T1000 (cell line): ENCODE measurements around the gene TSLP.
A peak's percentile ranks its signal among the peaks of the same experiment; 100 is the strongest.

Experiments
- DNase-seq: peaks from one replicate; lab custom pipeline; 2025; ENCODE audit warnings: mixed read lengths; lab: John Stamatoyannopoulos, UW

The TSLP gene

DNA sequence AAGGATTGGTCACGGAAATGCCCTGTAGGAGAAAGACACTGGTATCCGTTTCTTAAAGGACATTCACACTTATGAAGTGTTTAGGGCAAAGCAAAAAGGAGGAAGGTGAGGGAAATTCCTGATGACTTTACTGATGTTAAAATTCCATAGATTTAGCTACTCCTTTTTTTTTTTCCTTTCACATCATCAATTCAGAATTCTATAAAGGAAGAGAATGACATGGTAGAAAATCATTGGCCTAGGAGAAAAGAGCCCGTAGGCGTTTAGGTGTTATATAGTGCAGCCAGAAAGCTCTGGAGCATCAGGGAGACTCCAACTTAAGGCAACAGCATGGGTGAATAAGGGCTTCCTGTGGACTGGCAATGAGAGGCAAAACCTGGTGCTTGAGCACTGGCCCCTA lies at the start of gene TSLP:
TSLP (plus strand) TSS at position 301 of the 400 bp plus-strand sequence. CDS start 178 bp downstream, outside the sequence.
- DNase-seq = no peak

DNA sequence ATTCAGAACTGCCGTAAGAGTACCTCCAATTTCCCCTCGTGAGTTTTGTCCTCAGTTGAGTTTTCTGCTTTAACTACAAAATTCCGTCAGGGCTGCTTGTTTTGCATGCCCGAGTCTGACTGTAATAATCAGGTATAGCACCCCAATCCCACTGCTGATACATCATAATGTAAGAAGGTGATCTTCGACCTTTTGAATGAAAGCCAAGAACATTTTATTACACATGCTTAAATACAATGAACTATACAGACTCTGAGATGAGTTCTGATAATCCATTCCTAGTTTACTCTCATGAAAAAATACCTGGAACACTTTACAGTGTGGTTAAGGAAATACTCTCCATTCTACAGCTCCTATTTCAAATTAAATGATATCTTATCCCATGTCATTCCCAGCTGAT lies 49.2 kb upstream of the TSLP start:
- no peak for DNase-seq

DNA sequence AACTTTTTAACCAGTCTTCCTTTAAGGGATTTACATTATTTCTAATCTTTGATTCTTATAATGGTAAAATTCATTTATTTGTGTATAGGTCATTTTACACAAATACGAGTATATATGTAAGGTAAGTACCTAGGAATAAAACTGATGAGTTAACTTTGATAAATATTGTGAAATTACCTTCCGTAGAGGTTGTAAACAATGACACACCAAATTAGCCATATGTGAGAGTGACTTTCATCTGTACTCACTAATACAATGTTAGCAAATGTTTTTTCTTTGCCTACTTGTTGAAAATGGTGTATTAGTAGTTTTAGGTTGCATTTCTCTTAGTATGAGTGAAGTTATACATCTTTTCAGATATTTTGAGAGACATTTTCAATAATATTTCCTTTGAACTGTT lies 42.6 kb upstream of the TSLP start:
- DNase-seq = no peak

DNA sequence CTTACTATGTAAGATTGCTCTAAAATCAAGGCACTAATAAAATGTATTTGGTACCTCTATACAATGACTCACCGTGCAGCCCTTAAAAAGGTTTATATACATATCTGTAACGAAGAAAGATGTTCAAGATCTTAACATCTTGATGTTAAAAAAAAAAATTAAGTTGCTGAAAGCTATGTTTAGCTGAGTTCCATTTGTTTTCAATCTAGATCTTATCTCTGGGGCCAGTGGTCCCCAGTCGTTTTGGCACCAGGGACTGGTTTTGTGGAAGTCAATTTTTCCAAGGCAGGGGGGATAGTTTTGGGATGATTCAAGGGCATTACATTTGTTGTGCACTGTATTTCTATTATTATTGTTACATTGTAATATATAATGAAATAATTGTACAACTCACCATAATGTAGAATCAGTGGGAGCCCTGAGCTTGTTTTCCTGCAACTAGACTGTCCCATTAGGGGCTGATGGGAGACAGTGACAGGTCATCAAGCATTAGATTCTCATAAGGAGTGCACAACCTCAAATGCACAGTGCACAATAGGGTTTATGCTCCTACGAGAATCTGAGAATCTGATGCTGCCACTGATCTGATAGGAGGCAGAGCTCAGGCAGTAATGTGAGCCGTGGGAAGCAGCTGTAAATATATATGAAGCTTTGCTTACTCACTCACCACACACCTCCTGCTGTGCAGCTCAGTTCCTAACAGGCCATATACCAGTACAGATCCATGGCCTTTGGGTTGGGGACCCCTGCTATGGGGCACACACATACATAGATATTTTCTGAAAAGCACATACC lies 27.6 kb upstream of the TSLP start:
- DNase-seq = peak; percentile 8

DNA sequence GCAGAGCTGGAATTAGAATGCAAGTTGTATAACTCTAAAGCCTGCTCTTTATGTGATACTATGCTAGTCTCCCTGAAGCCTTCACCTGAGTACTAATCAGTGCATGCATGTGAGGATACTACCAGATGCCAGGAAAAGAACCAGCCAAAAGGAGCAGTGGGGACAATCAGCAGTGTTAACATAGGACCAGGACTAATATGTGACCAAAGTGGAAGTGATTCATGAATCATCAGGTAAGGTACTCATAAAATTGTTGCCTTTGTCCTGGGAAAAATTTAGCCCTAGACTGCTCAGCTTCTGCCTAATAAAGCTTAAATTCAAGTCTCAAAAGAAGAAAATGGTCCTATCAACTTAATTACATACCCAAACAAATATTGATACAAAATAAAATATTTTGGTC lies 13.4 kb upstream of the TSLP start:
- DNase-seq = no peak

DNA sequence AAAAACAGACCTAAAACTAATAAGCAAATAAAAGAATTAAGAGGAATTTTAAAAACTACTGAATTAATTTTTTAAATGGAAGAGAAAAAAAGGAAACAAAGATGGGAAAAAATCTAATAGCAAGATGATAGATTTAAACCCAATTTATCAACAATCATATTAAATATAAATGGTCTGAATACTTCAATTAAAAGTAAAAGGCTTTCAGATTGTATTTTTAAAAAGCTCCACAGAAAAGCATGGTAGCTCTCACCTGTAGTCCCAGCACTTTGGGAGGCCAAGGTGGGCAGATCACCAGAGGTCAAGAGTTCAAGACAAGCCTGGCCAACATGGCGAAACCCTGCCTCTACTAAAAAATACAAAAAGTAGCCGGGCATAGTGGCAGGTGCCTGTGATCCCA lies 11.3 kb upstream of the TSLP start:
- DNase-seq = no peak

DNA sequence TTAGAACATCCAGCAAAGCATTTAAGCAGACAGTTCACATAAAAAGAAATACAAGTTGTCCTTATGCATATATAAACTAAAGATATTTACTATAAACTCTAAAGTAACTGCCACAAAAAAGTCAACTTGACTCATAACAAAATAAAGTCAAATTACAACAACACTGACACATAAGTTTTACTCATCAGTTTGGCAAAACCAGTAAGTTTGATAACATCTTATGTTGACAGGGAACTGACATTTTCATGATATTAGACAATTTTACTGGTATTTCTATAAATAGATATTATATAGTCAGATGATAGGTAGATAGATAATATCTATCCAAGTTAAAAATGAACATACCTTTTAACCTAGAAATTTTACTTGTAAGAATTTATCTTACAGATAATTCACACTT lies 9.9 kb upstream of the TSLP start:
- DNase-seq = no peak

DNA sequence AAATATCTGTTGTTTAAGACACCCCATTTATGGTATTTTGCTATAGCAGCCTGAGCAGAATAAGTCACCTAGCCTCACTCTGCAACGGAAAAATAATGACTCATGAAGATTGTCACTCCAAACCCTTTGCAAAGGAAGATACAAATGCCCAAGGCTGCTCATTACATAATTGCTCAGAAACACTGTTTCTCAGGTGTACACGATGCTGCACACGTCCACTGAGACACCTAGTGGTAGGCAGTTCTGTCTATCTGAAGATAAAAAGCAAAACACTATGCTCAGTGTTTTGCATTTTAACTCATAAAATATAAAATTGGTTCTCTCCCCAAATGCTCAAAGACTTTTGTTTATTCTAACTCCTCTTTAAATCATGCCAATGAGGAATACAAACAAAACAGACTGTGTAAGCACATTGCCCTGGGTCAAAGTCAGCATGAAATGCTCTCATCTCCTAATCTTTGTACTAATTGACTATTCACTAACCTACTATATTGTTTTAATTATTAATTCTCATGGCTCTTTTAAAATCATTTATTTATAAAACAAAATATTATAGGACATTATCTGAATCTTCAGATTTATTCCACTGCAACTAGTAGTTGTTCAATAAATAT lies 7.7 kb upstream of the TSLP start:
- no peak for DNase-seq

DNA sequence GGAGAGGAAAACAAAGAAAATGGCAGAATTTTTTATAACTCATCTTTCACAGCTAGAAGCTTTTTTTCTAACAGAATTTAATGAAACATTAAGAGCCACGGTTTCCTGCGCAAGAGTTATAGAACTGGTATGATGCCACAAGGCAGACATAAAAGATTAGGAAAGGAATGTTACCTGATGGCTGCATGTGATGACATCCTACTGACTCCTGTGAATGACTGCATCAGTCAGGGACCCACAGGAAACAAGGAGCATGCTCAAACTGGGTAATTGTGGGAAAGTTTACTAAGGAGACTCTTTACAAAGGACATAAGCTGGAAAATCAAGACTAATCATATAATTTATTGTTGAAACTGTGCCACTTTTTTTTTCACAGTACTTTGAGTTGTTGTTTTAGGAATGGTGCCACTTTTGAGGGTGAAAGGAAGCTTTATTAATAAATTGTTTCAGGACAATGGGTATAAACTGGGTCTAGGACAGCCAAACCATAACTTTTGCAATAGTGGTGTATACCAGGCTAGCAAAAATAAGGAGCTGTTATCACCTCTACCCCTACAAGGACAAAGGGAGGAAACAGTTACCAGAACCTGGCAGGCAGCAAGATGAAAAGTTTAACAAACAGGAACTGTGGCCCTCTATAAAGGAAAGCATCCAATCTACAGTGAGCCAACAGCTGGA lies 5.1 kb upstream of the TSLP start:
- DNase-seq = no peak

DNA sequence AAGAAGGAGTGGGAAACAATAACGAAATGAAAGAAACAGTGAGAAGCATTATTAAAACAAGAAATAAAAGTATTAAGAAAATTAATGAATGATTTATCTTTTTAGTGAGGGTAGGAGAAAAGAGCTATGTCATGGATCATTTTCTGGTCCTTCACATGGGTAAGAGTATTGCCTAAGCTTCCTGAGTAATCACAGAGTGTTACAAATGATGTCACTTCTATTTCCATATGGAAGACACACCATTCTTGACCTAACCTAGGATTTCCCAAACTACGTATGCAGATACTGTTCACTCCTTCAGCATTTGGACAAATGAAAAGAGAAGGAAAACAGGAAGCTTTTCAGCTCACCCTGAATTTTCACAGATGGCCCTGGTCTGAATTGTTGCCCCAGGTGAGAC lies 3.3 kb upstream of the TSLP start:
- DNase-seq = no peak

DNA sequence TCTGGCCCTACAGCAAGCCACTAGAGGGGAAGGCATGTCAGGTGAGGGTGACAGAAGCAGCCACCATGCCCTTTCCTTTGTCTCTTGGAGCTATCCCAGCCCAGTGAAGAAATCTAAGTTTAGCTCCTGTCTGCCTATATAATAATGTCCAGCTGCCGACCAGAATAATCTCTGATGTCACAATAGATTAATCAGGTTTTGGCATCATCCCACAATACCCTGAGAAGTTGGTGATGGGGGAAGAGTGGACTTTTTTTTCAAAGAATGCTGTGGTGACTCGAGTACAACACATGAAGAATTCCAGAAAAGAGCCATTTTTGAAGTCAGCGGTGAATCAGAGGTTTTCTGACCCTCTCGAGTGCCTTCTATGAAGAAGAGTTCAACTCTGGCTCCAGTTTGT lies 1.7 kb upstream of the TSLP start:
- no peak for DNase-seq

DNA sequence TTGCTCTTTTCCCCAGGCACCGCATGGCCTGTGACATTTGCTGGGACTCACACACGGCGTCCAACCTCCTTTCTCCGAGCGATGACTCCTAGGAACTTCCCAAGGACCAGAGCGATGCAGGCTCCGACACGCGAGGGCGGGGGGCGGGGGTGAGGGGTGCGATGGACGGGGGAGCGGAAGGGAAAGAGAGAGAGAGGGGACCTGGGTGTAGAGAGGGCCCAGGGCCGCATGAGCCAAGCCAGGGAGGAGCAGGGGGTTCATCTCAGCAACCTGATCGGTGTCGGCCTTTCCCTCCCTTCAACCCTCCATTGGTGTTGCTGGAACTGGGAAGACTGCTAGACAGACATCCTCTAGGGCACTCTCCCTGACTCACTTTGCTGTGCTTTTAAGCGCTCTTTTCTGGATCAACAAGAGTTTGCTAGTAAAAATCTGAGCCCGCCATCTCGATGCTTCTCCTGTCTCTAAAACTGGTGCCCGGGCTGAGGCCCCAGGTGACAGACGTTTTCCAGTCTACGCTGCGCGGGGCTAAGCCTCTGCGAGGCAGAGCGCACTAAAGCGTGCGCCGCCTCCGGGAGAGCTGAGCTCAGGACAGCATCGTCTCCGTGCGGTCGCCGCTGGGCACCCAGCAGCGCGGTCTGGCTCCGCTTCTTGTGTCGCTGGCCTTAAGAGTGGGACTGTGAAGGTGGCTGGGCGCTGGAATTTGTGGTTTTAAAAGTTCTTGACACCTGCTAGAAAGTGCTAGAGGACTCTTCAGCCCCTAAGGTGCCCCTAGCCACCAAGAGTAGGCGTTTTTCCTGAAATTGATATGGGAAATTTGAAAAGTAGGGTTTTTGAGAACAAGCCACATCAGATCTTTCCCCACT lies 1.0 kb upstream of the TSLP start:
- no peak for DNase-seq

DNA sequence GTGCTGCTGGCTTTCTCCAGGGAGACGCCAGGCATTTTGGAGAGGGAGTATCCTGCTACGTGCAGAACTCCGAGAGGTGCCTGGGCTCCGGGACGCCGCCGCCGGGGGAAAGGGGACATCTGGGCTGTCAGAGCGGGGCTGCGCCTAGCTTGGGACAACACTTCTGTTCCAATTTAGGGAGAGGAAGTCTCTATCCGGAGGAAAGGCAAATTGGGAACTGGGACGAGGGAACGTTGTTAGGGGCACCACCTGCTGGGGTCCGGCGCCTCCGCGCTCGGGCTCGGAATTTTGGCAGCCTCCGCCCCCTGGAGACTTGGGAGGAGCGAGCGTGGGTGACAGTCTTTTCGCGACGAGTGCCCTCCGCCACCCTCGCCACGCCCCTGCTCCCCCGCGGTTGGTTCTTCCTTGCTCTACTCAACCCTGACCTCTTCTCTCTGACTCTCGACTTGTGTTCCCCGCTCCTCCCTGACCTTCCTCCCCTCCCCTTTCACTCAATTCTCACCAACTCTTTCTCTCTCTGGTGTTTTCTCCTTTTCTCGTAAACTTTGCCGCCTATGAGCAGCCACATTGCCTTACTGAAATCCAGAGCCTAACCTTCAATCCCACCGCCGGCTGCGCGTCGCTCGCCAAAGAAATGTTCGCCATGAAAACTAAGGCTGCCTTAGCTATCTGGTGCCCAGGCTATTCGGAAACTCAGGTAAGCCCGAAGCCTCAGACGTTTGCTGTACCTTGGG lies 1.6 kb downstream of the TSLP start:
- no peak for DNase-seq

DNA sequence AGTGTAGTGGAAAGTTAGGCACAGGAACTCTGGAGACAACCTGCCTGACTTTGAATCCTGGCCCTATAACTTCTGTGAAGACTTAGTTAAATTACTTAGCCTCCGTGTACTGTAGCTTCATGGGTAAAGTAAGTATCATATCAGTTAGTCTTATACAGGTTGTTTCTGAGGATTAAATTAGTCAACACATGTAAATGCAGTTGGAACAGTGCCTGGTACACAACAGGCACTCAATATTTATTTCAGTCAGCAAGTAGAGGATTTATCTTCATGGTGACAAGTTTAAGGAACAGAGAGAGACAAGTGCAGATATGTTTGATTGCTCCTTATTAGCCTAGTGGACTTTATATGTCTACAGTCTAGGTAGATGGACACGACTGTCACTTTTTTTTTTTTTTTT lies 2.7 kb downstream of the TSLP start:
- no peak for DNase-seq

DNA sequence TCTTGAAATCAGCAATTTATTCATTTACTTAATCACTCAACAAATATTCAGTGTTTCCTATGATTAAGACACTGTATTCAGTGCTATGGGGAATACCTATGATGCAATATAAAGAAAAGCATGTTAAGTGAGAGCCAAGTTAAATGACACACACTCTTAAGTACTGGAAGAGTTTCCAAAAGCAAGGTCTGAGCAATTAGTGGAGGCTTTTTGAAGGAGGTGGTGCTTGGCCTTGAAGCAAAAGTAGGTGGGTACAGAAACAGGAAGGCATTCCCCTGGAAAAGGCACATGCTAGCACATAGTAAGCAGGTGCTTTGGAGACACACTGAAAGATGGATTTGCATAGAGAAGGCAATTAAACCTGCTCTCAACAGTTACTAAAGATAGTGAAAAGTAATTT lies 4.0 kb downstream of the TSLP start:
- DNase-seq = no peak

DNA sequence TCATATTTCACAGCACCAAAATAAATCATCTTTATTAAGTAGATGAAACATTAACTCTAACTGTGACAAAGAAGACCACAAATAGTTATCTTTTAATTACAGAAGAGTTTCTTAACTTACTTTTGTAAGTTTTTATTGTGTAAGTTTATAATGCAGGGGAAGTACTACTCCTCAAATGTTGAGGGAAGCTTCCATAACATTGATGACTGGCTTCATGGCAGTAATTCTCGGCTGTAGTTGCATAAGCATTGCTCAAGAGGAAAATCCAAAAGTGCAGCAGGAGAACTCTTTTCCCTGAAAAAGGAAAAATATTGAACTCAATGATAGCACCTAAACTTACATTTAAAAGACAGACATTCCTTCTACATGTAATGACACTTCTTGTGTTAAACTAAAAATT lies 4.6 kb downstream of the TSLP start:
- DNase-seq = no peak

DNA sequence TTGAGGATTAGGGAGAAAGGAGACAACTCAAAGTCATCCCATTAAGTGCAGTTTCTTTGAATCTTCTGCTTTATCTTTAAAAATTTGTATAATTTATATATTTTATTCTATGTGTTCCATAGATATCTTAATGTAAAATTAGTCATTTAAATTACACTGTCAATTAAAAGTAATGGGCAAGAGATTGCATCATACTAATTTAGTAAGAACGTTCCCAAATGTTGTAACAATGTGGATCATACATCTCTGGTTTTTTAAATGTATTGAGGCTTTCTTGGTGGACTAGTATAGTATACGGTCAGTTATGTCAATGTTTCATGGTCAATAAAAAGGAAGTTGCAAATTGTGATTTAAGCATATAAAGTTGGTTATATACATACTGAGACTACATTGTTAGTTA lies 6.2 kb downstream of the TSLP start:
- no peak for DNase-seq

DNA sequence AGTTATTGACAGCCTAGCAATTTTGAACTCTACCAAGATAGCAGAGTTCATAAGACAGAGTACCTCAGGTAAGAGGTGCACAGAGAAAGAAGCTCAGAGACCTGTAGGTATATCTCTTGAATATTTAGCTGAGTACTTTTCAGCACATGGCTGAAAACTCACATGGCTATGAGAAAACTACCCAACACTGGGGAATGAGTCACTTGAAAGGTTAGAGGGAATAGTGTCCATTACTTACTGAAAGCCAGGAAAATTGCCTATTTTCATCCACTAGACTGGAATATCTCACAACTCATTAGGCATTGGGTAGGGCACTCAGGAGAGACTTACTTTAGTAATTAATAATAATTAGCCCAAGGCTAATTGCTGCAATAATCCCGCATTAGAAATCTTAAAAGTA lies 8.3 kb downstream of the TSLP start:
- DNase-seq = no peak

DNA sequence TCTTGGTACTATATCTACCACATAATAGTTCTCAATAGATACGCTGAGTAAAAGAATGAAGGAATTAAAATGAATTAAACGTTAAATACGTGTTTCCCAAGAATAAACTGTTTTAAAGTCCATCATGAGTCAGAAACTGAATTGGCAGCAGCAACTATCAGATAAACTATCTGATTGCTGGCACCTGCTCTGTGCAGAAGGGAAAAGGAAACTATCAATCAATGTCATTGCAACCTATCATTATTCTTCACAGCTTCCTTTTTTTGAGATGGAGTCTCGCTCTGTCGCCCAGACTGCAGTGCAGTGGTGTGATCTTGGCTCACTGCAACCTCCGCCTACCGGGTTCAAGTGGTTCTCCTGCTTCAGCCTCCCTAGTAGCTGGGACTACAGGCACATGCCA lies 11.8 kb downstream of the TSLP start:
- no peak for DNase-seq

DNA sequence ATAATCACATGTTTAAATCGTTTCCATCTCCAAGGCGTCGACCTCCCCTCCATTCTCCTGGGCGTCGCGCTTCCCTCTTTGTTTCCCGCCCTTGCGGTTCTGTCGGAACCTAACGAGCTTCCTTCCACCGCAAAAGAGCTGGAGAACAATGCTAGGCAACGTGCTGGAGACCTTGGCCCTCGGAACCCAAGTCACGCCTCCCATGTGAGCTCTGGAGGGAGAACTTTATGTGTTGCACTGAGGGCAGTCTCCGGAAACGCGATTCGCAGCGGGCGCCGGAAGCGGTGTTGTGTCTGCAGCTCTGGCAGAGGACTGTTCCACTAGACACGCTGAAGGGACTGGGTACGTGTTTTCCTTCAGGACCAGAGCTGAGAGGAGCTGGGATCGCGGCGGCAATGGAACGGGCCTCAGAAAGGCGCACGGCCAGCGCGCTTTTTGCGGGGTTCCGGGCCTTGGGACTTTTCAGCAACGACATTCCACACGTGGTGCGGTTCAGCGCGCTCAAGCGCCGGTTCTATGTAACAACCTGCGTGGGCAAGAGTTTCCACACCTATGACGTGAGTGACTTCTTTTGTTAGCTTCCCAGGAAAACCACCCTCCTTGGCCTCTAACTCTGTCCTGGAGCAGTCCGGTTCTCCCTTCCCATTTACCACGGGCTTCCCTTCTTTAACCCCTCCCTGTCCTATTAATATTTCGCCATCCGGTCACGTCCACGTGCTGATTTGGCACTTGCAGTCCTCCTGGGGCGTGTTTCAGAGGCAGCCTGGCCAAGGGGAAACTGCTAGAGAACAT lies 20.7 kb downstream of the TSLP start, which contains the start of gene WDR36:
WDR36 (plus strand) TSS at position 287 of the 792 bp plus-strand sequence; CDS start at position 396, 109 bp downstream.
- peak; percentile 80 for DNase-seq

DNA sequence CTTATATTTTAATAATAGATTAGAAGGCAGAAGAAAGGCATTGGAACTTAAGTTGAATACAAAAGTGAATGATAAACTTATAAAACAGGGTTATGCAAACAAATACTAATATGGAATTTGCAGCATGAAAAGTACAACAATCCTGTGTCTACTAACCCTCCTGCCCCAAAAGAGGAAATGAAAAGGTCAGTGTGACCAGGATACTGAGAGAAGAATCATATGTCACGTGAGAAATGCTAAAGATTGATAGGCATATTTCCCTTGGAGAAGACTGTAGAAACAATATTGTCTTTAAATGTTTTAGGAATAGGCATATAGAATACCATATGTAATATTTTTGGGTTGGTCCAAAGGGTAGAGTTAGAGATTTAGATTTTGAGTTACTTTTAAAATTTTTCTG lies 24.5 kb downstream of the TSLP start:
- DNase-seq = no peak
